BLaER1 treated with 17β-estradiol and CSF1 and Interleukin-3, amounts not matched to agents 10 nM and 100 nM (cell line): ENCODE data around the gene KRT12.

Experiments
- H3K27ac ChIP-seq, 11 experiments: shearing (Covaris generic); formaldehyde crosslinking; 2 replicates each; pipeline ENCODE4 v1.8.1; 2022
- H3K27me3 ChIP-seq, 11 experiments: shearing (Covaris generic); formaldehyde crosslinking; 2 replicates each; pipeline ENCODE4 v1.8.1; 2022
- H3K36me3 ChIP-seq, 11 experiments: shearing (Covaris generic); formaldehyde crosslinking; 2 replicates each; pipeline ENCODE4 v1.8.1; 2022
- H3K4me1 ChIP-seq, 10 experiments: shearing (Covaris generic); formaldehyde crosslinking; 2 replicates each; pipeline ENCODE4 v1.8.1; 2022
- H3K4me2 ChIP-seq, 11 experiments: shearing (Covaris generic); formaldehyde crosslinking; 2 replicates each; pipeline ENCODE4 v1.8.1; 2022
- H3K4me3 ChIP-seq, 10 experiments: shearing (Covaris generic); formaldehyde crosslinking; 2 replicates each; pipeline ENCODE4 v1.8.1; 2022
- H3K9ac ChIP-seq, 11 experiments: shearing (Covaris generic); formaldehyde crosslinking; 2 replicates each; pipeline ENCODE4 v1.8.1; 2022
- H3K9me3 ChIP-seq, 11 experiments: shearing (Covaris generic); formaldehyde crosslinking; replicated peaks in 1 of 11; 2 replicates each; pipeline ENCODE4 v1.8.1; 2022
- H4K20me1 ChIP-seq, 11 experiments: shearing (Covaris generic); formaldehyde crosslinking; 2 replicates each; pipeline ENCODE4 v1.8.1; 2022
- Cebpa-rat ChIP-seq, 11 experiments: shearing (Covaris generic); IDR thresholded peaks; 2 replicates each; pipeline ENCODE4 v1.8.1; 2022

KRT12 gene

GRCh38 chr17:40841246-40841645 is 25.8 kb downstream of the KRT12 start:
- no peak overlapping the region for H3K9ac ChIP-seq
- H3K4me3 ChIP-seq, result no peak overlapping the region
- H4K20me1 ChIP-seq, result no peaks in the 10 kb centered on the region
- H3K27me3 ChIP-seq, result no peaks in the 10 kb centered on the region
- TF ChIP-seq Cebpa-rat (IDR thresholded peaks at IDR 0.05), result no peak
- no peaks in the 10 kb centered on the region for H3K9me3 ChIP-seq
- H3K36me3 ChIP-seq, result peaks cover 0 to 4% (median 0%) of the 10 kb centered on the region in 11 experiments; a peak in 3 of 22 replicates
- no peak overlapping the region for H3K27ac ChIP-seq
- H3K4me2 ChIP-seq, result no peak overlapping the region
- H3K4me1 ChIP-seq, result peaks cover 0 to 17% (median 0%) of the 10 kb centered on the region in 10 experiments; a peak in 6 of 20 replicates

- H3K27me3 ChIP-seq, result no peaks in the 10 kb centered on the region
- H4K20me1 ChIP-seq, result no peaks in the 10 kb centered on the region
- H3K4me2 ChIP-seq, result peak overlapping the region in 3 of 11 experiments; percentile 60 to 73 (median 62); a peak in 6 of 22 replicates
- H3K9ac ChIP-seq, result no peak overlapping the region
- no peak for TF ChIP-seq Cebpa-rat (IDR thresholded peaks at IDR 0.05)
- H3K4me1 ChIP-seq, result peaks cover 0 to 17% (median 0%) of the 10 kb centered on the region in 10 experiments; a peak in 8 of 20 replicates
- no peaks in the 10 kb centered on the region for H3K9me3 ChIP-seq
- H3K36me3 ChIP-seq, result peaks cover 4 to 21% (median 11%) of the 10 kb centered on the region in 11 experiments; a peak in 16 of 22 replicates
- H3K4me3 ChIP-seq, result no peak overlapping the region
- H3K27ac ChIP-seq, result no peak overlapping the region
Measured at GRCh38 chr17:40839194-40839593, 27.8 kb downstream of the KRT12 start.

GRCh38 chr17:40836020-40836419 is 31.0 kb downstream of the KRT12 start:
- no peaks in the 10 kb centered on the region for H4K20me1 ChIP-seq
- H3K9me3 ChIP-seq, result no peaks in the 10 kb centered on the region
- H3K4me2 ChIP-seq, result no peak overlapping the region
- H3K27me3 ChIP-seq, result no peaks in the 10 kb centered on the region
- no peak overlapping the region for H3K27ac ChIP-seq
- H3K4me1 ChIP-seq, result peaks cover 17 to 29% (median 22%) of the 10 kb centered on the region in 10 experiments
- no peak overlapping the region for H3K9ac ChIP-seq
- no peak for TF ChIP-seq Cebpa-rat (IDR thresholded peaks at IDR 0.05)
- H3K36me3 ChIP-seq, result peaks cover 4 to 23% (median 12%) of the 10 kb centered on the region in 11 experiments; a peak in 16 of 22 replicates
- H3K4me3 ChIP-seq, result no peak overlapping the region

GRCh38 chr17:40833882-40834281 is 33.1 kb downstream of the KRT12 start:
- no peak overlapping the region; a peak in 1 of 20 replicates for H3K4me3 ChIP-seq
- H4K20me1 ChIP-seq, result no peaks in the 10 kb centered on the region
- peak overlapping the region in 4 of 11 experiments; percentile 23 to 54 (median 37); a peak in 5 of 22 replicates for H3K27ac ChIP-seq
- peaks cover 0 to 12% (median 6%) of the 10 kb centered on the region in 11 experiments; a peak in 6 of 22 replicates for H3K9me3 ChIP-seq
- H3K36me3 ChIP-seq, result peaks cover 9 to 24% (median 14%) of the 10 kb centered on the region in 11 experiments; a peak in 17 of 22 replicates
- H3K9ac ChIP-seq, result no peak overlapping the region
- H3K4me1 ChIP-seq, result peaks cover 13 to 28% (median 19%) of the 10 kb centered on the region in 10 experiments
- H3K27me3 ChIP-seq, result no peaks in the 10 kb centered on the region
- H3K4me2 ChIP-seq, result peak overlapping the region in 8 of 11 experiments; percentile 1 to 76 (median 64); a peak in 10 of 22 replicates
- TF ChIP-seq Cebpa-rat (IDR thresholded peaks at IDR 0.05), result no peak

- H3K4me1 ChIP-seq, result peaks cover 9 to 28% (median 19%) of the 10 kb centered on the region in 10 experiments; a peak in 19 of 20 replicates
- peaks cover 9 to 30% (median 14%) of the 10 kb centered on the region in 11 experiments; a peak in 17 of 22 replicates for H3K36me3 ChIP-seq
- H3K4me3 ChIP-seq, result peak overlapping the region in 2 of 10 experiments; percentile 0 to 6; a peak in 1 of 20 replicates
- no peaks in the 10 kb centered on the region for H3K27me3 ChIP-seq
- H3K9ac ChIP-seq, result 0 out of 22 replicates have a peak overlapping the region, but pooled peaks of 1 of the 11 experiments have one; percentile 18
- H4K20me1 ChIP-seq, result no peaks in the 10 kb centered on the region
- H3K27ac ChIP-seq, result peak overlapping the region in 5 of 11 experiments; percentile 20 to 53 (median 36); a peak in 8 of 22 replicates
- H3K4me2 ChIP-seq, result peak overlapping the region; percentile 1 to 76 (median 59); a peak in 17 of 22 replicates
- H3K9me3 ChIP-seq, result peaks cover 0 to 12% (median 6%) of the 10 kb centered on the region in 11 experiments; a peak in 6 of 22 replicates
- no peak for TF ChIP-seq Cebpa-rat (IDR thresholded peaks at IDR 0.05)
Measured at GRCh38 chr17:40832840-40833239, 34.2 kb downstream of the KRT12 start.

- Histone ChIP-seq H3K9ac (no peak overlapping the region), H3K36me3 (peaks cover 5 to 20% (median 10%) of the 10 kb centered on the region in 11 experiments; a peak in 16 of 22 replicates), H3K27me3 (no peaks in the 10 kb centered on the region), H4K20me1 (no peaks in the 10 kb centered on the region), H3K27ac (no peak overlapping the region), H3K4me3 (no peak overlapping the region), H3K4me2 (no peak overlapping the region), H3K9me3 (peaks cover 0 to 12% (median 6%) of the 10 kb centered on the region in 11 experiments; a peak in 6 of 22 replicates), H3K4me1 (peaks cover 9 to 28% (median 19%) of the 10 kb centered on the region in 10 experiments; a peak in 19 of 20 replicates)
- TF ChIP-seq Cebpa-rat (IDR thresholded peaks at IDR 0.05), result no peak
Measured at GRCh38 chr17:40830085-40830776, 36.8 kb downstream of the KRT12 start.

GRCh38 chr17:40828454-40829044 is 38.5 kb downstream of the KRT12 start:
- no peaks in the 10 kb centered on the region for H3K27me3 ChIP-seq
- no peaks in the 10 kb centered on the region for H4K20me1 ChIP-seq
- peaks cover 0 to 12% (median 6%) of the 10 kb centered on the region in 11 experiments; a peak in 6 of 22 replicates for H3K9me3 ChIP-seq
- no peak overlapping the region for H3K27ac ChIP-seq
- H3K9ac ChIP-seq, result no peak overlapping the region
- TF ChIP-seq Cebpa-rat (IDR thresholded peaks at IDR 0.05), result no peak
- peaks cover 0 to 7% (median 0%) of the 10 kb centered on the region in 11 experiments; a peak in 4 of 22 replicates for H3K36me3 ChIP-seq
- H3K4me2 ChIP-seq, result no peak overlapping the region
- no peak overlapping the region for H3K4me3 ChIP-seq
- peaks cover 9 to 20% (median 18%) of the 10 kb centered on the region in 10 experiments; a peak in 19 of 20 replicates for H3K4me1 ChIP-seq

- H3K4me1 ChIP-seq, result peaks cover 3 to 14% (median 11%) of the 10 kb centered on the region in 10 experiments; a peak in 19 of 20 replicates
- H3K27ac ChIP-seq, result no peak overlapping the region
- peaks cover 0 to 7% (median 0%) of the 10 kb centered on the region in 11 experiments; a peak in 4 of 22 replicates for H3K36me3 ChIP-seq
- H3K4me2 ChIP-seq, result no peak overlapping the region
- peaks cover 0 to 12% (median 6%) of the 10 kb centered on the region in 11 experiments; a peak in 6 of 22 replicates for H3K9me3 ChIP-seq
- no peak overlapping the region for H3K4me3 ChIP-seq
- no peaks in the 10 kb centered on the region for H3K27me3 ChIP-seq
- no peak overlapping the region for H3K9ac ChIP-seq
- H4K20me1 ChIP-seq, result no peaks in the 10 kb centered on the region
- TF ChIP-seq Cebpa-rat (IDR thresholded peaks at IDR 0.05), result no peak
Measured at GRCh38 chr17:40827746-40828453, 39.1 kb downstream of the KRT12 start.
